Loucy (cell line): ENCODE measurements around the gene CAGE1.
A peak's percentile ranks its signal among the peaks of the same experiment; 100 is the strongest.

ENCODE experiments used
- H2AFZ ChIP-seq: fragments of 200-600 bp; sonication (generic); 2 replicates; pipeline ENCODE4 v1.6.0; 2016; ENCODE audit warnings: antibody characterized with exemption, mild to moderate bottlenecking, low read length, moderate library complexity
- H3F3A ChIP-seq: fragments of 200-600 bp; 2 replicates; pipeline ENCODE4 v1.6.0; 2016; ENCODE audit warnings: antibody characterized with exemption, low read depth, mild to moderate bottlenecking
- H3K27me3 ChIP-seq: fragments of 200-600 bp; sonication (generic); 2 replicates; pipeline ENCODE4 v1.6.1; 2014; ENCODE audit warnings: low read length, mild to moderate bottlenecking; ENCODE audit not compliant: insufficient read depth, poor library complexity, severe bottlenecking
- H3K36me3 ChIP-seq: fragments of 200-600 bp; sonication (generic); 2 replicates; pipeline ENCODE4 v1.6.1; 2016; ENCODE audit warnings: low read length; ENCODE audit not compliant: insufficient read depth
- H3K4me1 ChIP-seq: fragments of 200-600 bp; sonication (generic); 2 replicates; pipeline ENCODE4 v1.5.1; 2014; ENCODE audit warnings: low read length, mild to moderate bottlenecking; ENCODE audit not compliant: insufficient read depth, poor library complexity, severe bottlenecking
- H3K4me2 ChIP-seq: fragments of 200-600 bp; sonication (generic); 2 replicates; pipeline ENCODE4 v1.6.0; 2014; ENCODE audit warnings: antibody characterized with exemption, low read length, low read depth, mild to moderate bottlenecking; ENCODE audit not compliant: poor library complexity, severe bottlenecking
- H3K4me3 ChIP-seq: fragments of 200-600 bp; sonication (generic); 2 replicates; pipeline ENCODE4 v1.5.1; 2014; ENCODE audit warnings: low read length, mild to moderate bottlenecking, mixed read lengths; ENCODE audit not compliant: poor library complexity, severe bottlenecking
- H3K79me2 ChIP-seq: fragments of 200-600 bp; sonication (generic); 2 replicates; pipeline ENCODE4 v1.6.1; 2014; ENCODE audit warnings: low read length; ENCODE audit not compliant: insufficient read depth
- H3K9ac ChIP-seq: fragments of 200-600 bp; sonication (generic); 2 replicates; pipeline ENCODE4 v1.6.0; 2014; ENCODE audit warnings: mild to moderate bottlenecking, low read depth, low read length, moderate library complexity; ENCODE audit not compliant: poor library complexity, severe bottlenecking
- H3K9me2 ChIP-seq: fragments of 200-600 bp; sonication (generic); replicated peaks from 2 replicates; pipeline ENCODE4 v1.6.1; 2016; ENCODE audit warnings: low read depth, low read length, mixed read lengths
- H3K9me3 ChIP-seq: fragments of 200-600 bp; sonication (generic); 2 replicates; pipeline ENCODE4 v1.6.1; 2014; ENCODE audit warnings: mild to moderate bottlenecking, antibody characterized with exemption, low read length, low read depth; ENCODE audit not compliant: insufficient read depth
- H4K20me1 ChIP-seq: fragments of 200-600 bp; sonication (generic); 2 replicates; pipeline ENCODE4 v1.6.0; 2014; ENCODE audit warnings: antibody characterized with exemption, low read length, mild to moderate bottlenecking; ENCODE audit not compliant: insufficient read depth, poor library complexity, severe bottlenecking
- EZH2phosphoT487 ChIP-seq: fragments of 200-600 bp; IDR thresholded peaks from 2 replicates; pipeline ENCODE4 v1.6.1; 2018; ENCODE audit warnings: antibody characterized with exemption, mild to moderate bottlenecking, moderate library complexity, borderline replicate concordance
- TF ChIP-seq, protein P1 (sequence below): fragments of 200-600 bp; sonication (generic); conservative IDR thresholded peaks from 2 replicates; pipeline ENCODE4 v1.5.1; 2014; ENCODE audit warnings: mild to moderate bottlenecking, antibody characterized with exemption, low read length

CAGE1 gene

GRCh38 chr6:7401075-7401474 is 11.5 kb upstream of the CAGE1 start:
- H3F3A ChIP-seq, result no peaks in the 10 kb centered on the region
- H3K4me1 ChIP-seq, result no peaks in the 10 kb centered on the region
- no peak overlapping the region for H3K4me3 ChIP-seq
- no peaks in the 10 kb centered on the region for H3K9me3 ChIP-seq
- no peaks in the 10 kb centered on the region for H3K9me2 ChIP-seq
- no peak overlapping the region for H2AFZ ChIP-seq
- no peaks in the 10 kb centered on the region for H4K20me1 ChIP-seq
- H3K27me3 ChIP-seq, result no peaks in the 10 kb centered on the region
- H3K79me2 ChIP-seq, result no peaks in the 10 kb centered on the region
- H3K36me3 ChIP-seq, result peaks cover 74% of the 10 kb centered on the region; the same call in 1 of the 2 replicates
- no peak overlapping the region for H3K9ac ChIP-seq
- H3K4me2 ChIP-seq, result no peak overlapping the region
- no peak for TF ChIP-seq EZH2phosphoT487
- TF ChIP-seq, protein P1, sequence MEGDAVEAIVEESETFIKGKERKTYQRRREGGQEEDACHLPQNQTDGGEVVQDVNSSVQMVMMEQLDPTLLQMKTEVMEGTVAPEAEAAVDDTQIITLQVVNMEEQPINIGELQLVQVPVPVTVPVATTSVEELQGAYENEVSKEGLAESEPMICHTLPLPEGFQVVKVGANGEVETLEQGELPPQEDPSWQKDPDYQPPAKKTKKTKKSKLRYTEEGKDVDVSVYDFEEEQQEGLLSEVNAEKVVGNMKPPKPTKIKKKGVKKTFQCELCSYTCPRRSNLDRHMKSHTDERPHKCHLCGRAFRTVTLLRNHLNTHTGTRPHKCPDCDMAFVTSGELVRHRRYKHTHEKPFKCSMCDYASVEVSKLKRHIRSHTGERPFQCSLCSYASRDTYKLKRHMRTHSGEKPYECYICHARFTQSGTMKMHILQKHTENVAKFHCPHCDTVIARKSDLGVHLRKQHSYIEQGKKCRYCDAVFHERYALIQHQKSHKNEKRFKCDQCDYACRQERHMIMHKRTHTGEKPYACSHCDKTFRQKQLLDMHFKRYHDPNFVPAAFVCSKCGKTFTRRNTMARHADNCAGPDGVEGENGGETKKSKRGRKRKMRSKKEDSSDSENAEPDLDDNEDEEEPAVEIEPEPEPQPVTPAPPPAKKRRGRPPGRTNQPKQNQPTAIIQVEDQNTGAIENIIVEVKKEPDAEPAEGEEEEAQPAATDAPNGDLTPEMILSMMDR, result no peak

GRCh38 chr6:7392402-7392801 is 2.9 kb upstream of the CAGE1 start:
- H3K9me3 ChIP-seq, result no peaks in the 10 kb centered on the region
- peaks cover 18% of the 10 kb centered on the region for H3K36me3 ChIP-seq
- peak overlapping the region; percentile 87 for H3K9ac ChIP-seq
- H3K4me2 ChIP-seq, result peak overlapping the region; percentile 88
- peaks cover 39% of the 10 kb centered on the region for H3K4me1 ChIP-seq
- H3F3A ChIP-seq, result no peaks in the 10 kb centered on the region
- H3K9me2 ChIP-seq, result no peaks in the 10 kb centered on the region
- TF ChIP-seq EZH2phosphoT487, result no peak
- TF ChIP-seq, protein P1, result no peak
- no peak overlapping the region for H2AFZ ChIP-seq
- peak overlapping the region; percentile 93 for H3K4me3 ChIP-seq
- H3K79me2 ChIP-seq, result peaks cover 56% of the 10 kb centered on the region
- peaks cover 19% of the 10 kb centered on the region for H4K20me1 ChIP-seq
- no peaks in the 10 kb centered on the region for H3K27me3 ChIP-seq

GRCh38 chr6:7391151-7391550 is 1.6 kb upstream of the CAGE1 start:
- H3K4me2 ChIP-seq, result peak overlapping the region; percentile 88
- peak overlapping the region; percentile 87 for H3K9ac ChIP-seq
- peaks cover 56% of the 10 kb centered on the region for H3K79me2 ChIP-seq
- TF ChIP-seq, protein P1, result no peak
- TF ChIP-seq EZH2phosphoT487, result no peak
- H3K9me2 ChIP-seq, result no peaks in the 10 kb centered on the region
- no peaks in the 10 kb centered on the region for H3K27me3 ChIP-seq
- H3F3A ChIP-seq, result no peaks in the 10 kb centered on the region
- peaks cover 17% of the 10 kb centered on the region for H3K36me3 ChIP-seq
- H2AFZ ChIP-seq, result no peak overlapping the region
- H3K4me3 ChIP-seq, result peak overlapping the region; percentile 93
- H3K4me1 ChIP-seq, result peaks cover 39% of the 10 kb centered on the region
- H4K20me1 ChIP-seq, result peaks cover 19% of the 10 kb centered on the region
- H3K9me3 ChIP-seq, result no peaks in the 10 kb centered on the region
